GM12874 (cell line): ENCODE measurements around the gene ANAPC13.

Source experiments
- TF ChIP-seq, protein P1 (sequence below): IDR thresholded peaks from 2 replicates; pipeline ENCODE4 v1.5.1; 2011; ENCODE audit warnings: low read depth, mild to moderate bottlenecking, control low read depth, low read length, moderate library complexity; ENCODE audit not compliant: insufficient read depth

The ANAPC13 gene

DNA sequence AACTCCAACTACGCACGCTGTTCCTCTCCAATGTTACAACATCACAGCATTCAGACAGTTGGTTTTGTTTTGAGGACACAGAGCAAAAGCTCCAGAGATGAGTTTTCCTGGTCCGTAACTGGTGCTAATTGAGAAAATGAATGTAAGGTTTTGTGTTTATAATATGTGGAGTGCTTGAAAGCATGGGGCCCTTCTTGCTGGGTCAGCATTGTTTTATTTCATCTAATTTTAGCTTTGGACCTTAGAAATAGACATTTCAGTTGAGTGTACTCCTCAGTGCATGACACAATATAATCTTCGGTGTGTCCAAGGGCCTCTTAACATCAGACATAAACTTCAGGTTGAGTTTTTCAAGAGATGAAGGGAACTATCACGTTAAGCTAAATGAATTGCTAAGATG lies 37.1 kb downstream of the ANAPC13 start:
- TF ChIP-seq, protein P1, sequence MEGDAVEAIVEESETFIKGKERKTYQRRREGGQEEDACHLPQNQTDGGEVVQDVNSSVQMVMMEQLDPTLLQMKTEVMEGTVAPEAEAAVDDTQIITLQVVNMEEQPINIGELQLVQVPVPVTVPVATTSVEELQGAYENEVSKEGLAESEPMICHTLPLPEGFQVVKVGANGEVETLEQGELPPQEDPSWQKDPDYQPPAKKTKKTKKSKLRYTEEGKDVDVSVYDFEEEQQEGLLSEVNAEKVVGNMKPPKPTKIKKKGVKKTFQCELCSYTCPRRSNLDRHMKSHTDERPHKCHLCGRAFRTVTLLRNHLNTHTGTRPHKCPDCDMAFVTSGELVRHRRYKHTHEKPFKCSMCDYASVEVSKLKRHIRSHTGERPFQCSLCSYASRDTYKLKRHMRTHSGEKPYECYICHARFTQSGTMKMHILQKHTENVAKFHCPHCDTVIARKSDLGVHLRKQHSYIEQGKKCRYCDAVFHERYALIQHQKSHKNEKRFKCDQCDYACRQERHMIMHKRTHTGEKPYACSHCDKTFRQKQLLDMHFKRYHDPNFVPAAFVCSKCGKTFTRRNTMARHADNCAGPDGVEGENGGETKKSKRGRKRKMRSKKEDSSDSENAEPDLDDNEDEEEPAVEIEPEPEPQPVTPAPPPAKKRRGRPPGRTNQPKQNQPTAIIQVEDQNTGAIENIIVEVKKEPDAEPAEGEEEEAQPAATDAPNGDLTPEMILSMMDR: no peak

DNA sequence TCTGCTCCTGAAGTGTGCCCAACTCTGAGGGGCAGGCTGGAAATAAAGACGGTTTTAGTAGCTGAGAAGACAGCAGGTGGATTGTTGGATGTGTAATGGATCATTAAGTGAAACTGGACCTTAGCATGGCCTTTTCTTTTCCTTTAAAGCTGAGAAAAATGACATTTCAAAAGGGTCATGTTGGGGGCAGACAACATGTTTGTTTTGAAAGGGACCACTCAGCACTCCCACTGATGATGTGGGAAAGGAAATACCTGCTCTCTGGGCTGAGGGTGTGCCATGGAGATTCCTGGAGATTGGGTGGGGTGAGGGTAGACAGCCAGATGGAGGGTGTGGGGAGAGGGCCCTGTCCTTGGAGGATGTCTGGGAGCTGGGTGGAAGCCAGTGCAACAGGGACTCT lies 38.4 kb downstream of the ANAPC13 start:
- TF ChIP-seq, protein P1: no peak

DNA sequence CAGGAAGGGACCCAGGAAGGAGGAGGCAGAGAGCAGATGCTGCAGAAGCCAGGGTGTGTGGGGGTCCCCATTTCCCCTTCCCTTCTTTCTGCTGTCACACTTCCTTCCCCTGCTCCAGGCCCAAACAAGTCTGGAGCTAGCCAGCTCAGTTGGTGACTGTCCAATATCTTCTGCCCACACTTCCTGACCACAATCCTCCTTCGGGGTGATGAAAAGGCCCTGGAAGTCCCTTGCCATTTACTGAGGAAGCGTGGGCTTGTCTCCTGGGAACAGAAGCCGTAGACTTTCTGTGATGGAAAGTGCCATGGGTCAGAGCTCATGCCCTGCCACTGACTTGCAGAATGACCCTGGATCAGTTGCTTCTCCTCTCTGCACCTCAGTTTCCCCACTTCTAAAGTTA lies 39.0 kb downstream of the ANAPC13 start:
- TF ChIP-seq, protein P1: no peak

DNA sequence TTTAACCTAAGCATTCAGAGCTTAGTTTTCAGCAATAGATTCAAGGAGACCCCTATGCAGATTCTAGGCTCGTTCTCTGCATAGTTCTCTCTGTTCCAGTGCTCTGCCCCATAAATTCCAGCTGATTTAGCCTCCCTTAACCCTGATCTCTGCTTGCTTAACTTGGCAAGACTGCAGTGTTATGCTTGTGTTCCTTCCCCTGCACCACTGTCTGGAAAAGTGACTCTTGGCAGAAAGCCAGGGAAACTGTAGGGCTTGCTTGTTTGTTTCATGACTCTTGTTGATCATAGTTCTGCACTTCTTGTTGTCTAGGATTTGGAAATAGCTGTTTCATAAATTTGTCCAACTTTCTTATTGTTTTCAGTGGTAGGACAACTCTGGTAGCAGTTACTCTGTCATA lies 40.1 kb downstream of the ANAPC13 start:
- TF ChIP-seq, protein P1: no peak

DNA sequence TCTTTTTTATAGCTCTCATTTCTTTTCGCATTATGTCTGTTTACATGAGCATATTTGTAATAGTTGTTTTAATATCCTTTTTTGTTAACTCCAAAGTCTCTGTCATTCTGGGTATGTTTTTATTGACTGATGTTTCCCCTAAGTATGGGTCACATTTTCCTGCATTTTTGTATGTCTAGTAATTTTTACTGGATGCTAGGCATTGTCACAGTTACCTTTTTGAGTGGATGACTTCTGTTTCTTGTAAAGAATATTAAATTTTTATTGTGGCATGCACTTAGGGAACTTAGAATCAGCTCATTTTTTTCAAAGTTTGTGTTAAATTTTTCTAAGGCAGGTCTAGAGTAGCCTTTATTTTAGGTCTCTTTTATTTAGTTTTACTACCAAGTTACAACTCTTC lies 40.7 kb downstream of the ANAPC13 start:
- TF ChIP-seq, protein P1: no peak

DNA sequence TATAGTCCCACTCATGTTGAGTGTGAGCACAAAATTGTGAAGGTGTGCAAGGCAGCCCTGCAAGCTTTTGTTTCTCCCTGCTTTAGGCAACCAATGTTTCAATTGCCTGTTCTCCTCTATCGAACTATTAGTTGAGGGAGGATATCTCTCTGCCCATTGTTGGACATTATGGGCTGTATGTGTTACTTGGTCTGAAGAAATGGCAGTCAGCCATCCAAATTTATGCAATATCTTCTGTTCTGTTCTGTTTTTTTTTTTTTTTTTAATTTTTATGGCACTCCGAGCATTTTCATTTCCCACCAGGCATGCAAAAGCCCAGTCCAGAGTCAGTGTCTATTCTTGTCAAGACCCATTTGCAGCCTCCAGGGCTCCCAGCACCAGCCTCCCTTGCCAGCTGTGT lies 44.0 kb downstream of the ANAPC13 start:
- TF ChIP-seq, protein P1: no peak

DNA sequence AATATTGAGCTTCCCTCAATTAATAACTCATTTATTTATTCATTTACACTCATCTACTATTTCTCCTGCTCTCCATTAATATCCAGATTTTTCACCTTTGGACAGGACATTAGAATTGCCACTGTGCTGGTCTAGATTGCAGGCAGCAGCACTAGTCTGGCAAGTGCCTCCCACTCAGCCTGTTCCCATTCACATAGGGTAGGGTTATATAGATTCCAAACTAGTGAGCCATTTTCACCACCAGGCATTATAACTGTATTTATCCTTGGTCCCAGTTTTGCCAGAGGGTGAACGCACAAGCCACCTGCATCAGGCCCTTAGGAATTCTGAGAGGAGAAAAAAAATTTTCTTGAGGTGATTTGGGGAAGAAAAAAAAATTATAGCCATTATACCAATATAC lies 44.5 kb downstream of the ANAPC13 start:
- TF ChIP-seq, protein P1: no peak

DNA sequence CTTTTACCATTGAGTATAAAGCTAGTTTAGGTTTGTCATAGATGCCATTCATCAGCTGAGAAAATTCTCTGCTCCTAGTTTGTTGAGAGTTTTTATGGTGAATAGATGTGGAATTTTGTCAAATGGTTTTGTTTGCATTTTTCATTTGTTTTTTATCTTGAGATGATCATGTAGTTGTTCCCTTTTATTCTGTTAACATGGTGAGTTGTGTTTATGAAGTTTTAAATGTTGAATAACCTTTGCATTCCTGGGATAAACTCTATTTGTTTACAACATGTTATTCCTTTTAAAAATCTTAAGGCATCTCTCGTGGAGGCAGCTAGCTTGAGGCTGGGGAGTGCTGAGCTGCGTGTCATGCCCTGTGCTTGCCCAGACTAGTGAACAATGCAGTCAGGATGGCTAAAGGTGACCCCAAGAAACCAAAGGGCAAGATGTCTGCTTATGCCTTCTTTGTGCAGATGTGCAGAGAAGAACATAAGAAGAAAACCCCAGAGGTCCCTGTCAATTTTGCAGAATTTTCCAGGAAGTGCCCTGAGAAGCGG lies 48.5 kb downstream of the ANAPC13 start:
- TF ChIP-seq, protein P1: no peak
